Dermis blood vessel endothelial cell (primary cell): ENCODE measurements around the gene CAMTA1. TPM values are rescaled to one million over a fixed set of nuclear protein-coding genes. Genes with fewer than 3 reads are reported as not detected.

Source experiments
- DNase-seq: peaks from one replicate; pipeline ENCODE4 v3.0.0; 2010
- total RNA-seq: library from RNA; depleted of rRNA; stranded (reverse); fragments of >200 nt; gene quantifications from 2 replicates; pipeline ENCODE4 v1.2.3, GENCODE V29; 2014

CAMTA1 gene
- total RNA-seq, 1 donor from 2014 or later, result 58.4 TPM

- peak; percentile 57 for DNase-seq
Observed at GRCh38 chr1:7046314-7046713, 261.1 kb downstream of the CAMTA1 start.

GRCh38 chr1:7046891-7047290 is 261.6 kb downstream of the CAMTA1 start:
- no peak for DNase-seq

DNA sequence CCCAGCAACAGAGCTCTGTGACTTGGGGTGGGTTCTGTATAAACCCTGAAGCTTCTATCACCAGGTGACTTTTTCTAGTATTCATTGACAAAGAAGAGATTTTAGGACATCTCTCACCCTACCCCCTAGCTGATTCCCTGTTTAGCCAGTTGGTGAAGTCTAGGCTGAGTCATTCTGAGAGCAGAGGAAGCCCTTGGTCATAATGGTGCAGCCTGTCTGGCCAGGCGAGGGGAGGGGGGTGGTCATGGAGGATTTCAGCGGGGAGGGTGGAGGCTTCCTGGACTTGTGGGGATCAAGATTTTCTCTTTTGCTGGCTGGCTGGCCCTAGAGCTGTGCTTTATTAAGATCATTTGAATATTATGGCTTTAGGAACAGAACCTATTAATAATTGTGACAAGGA is 262.6 kb downstream of the CAMTA1 start:
- no peak for DNase-seq

GRCh38 chr1:7048395-7048794 is 263.1 kb downstream of the CAMTA1 start:
- DNase-seq, result no peak

GRCh38 chr1:7049913-7050625 is 264.8 kb downstream of the CAMTA1 start:
- no peak for DNase-seq

GRCh38 chr1:7050751-7051665 is 265.8 kb downstream of the CAMTA1 start:
- DNase-seq, result no peak

- no peak for DNase-seq
Observed at GRCh38 chr1:7052701-7053100, 267.4 kb downstream of the CAMTA1 start.

DNA sequence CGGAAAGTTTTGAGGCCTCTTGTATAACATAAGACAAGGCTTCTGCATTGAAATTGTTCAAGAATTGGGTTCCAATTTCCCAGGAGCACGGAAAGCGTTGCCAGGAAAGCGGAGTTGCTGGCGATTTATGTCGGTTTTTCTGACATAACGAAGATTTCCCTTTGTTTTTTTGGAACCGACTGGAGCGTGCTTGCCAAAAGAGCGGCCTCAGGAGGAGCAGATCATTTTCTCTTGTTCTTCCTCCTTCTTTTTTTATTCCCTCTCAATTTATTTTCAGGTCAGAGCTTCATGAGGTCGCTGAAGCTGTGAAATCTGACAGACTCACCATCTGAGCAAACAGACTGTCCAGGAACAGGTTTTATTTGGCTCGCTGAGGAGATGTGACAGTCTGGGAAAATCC is 275.5 kb downstream of the CAMTA1 start:
- no peak for DNase-seq

DNA sequence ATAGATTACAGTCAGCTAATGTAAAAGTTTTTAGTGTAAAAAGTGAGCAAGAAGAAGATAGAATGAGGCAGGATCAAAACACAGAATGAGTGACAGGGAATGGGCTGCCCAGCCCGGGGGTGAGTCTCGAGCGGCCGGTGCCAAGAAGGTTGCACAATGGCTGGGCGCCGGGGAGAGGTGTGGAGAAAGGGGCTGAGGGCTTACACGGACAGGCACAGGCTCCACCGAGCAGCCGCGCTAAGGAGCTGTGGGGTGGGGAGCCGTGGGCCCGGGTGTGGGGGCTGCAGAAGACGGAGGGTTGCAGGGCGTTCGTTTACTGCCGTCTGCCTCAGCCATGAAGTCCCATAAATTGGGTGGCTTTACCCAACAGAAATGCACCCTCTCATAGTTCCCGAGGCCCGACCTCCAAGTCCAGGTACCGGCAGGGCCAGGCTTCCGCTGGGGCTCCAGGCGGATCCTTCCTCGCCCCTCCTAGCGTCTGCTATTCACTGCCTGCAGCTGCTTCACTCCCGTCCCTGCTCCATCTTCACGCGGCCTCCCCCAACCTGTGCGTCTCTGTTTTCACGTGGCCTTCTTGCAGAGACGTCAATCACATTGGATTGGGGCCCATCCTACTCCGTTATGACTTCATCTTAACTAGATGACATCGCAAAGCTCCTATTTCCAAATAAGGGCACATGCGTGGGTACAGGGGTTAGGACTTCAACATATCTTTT is 277.2 kb downstream of the CAMTA1 start:
- DNase-seq, result no peak

DNA sequence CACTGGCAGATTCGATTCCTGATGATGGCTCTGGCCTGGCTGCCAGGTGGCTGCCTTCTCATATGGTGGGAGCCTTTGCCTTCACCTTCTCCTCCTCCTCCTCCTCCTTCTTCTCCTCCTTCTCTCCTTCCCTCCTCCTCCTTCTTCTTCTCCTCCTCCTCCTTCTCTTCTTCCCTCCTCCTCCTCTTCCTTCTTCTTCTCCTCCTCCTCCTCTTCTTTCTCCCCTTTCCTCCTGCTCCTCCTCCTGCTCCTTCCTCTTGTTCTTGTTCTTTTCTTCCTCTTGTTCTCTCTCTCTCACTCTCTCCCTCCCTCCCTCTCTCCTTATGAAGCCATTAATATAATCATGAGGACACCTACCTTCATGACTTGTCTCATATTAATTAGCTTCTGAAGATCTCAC is 278.7 kb downstream of the CAMTA1 start:
- DNase-seq, result no peak

- DNase-seq, result no peak
Observed at GRCh38 chr1:7068552-7068951, 283.3 kb downstream of the CAMTA1 start.

GRCh38 chr1:7069931-7070330 is 284.7 kb downstream of the CAMTA1 start:
- peak; percentile 3 for DNase-seq

DNA sequence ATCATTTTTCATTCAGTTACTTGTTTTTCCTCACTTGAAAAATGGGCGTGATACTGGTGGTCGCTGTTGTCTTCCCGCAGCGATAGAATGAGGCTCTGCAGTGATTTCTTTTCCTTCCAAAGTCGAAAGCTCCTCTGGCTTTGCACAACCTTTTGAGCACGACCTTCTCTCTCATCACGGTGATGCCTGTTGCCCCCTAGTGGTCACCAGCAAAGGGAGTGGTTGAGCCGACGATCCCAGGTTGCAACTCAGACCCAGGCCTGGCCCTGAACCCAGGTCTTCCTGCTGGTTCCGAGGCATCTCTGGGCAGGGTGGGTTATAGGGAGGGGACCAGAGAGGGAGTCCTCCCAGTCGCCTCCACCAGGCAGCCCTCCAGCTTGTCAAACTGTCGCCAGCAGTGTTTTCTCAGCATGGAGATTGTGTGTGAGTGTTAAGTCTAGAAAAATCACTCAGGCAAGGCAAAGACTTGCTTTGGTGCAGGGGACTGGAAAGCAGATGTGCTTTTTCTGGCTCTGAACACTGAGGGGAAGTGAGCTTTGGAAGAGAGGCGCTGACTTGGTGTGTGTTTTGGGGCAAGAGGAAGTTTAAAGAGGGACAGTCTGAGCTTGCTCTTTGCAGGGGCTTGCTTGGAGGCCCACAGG is 285.3 kb downstream of the CAMTA1 start:
- DNase-seq, result peak; percentile 81

DNA sequence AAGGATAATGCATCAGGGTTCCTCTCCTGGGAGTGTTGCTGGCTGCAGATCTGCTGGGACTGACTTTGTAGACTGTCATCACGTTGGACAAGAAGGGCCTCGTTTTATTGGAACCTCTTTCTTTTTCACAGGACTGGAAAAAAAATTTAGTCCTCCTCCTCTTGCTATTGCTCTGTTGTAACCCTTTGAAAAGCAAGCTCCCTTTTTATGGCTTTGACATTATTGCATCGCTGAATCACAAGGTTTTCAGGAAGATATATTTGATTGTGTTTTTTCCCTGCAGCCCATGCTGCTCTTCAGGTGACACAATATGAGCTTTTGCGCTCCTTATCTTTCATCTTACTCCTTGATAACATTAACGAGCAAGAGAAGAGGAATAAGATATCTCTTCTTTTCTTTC is 290.9 kb downstream of the CAMTA1 start:
- DNase-seq, result no peak

DNA sequence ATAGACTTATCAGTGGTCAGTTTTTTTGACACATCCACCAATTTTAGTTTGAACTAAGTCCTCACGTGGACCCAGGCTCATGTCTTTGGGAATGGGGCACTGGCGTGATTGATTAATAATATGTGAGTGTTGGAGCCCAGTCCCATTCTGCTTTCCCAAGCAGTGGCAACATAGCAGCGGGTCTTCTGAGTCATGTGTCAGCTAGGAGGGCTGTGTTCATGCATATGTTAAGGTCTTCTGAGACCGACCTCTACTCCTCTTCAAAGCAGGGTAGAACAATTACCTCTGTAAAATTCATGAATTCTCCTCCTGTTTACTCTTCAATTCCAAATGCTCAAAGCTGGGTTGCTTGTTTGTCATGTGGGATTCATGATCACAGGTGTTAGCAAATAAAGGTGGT is 291.3 kb downstream of the CAMTA1 start:
- DNase-seq, result no peak

- DNase-seq, result no peak
Observed at GRCh38 chr1:7077136-7077535, 291.9 kb downstream of the CAMTA1 start.

DNA sequence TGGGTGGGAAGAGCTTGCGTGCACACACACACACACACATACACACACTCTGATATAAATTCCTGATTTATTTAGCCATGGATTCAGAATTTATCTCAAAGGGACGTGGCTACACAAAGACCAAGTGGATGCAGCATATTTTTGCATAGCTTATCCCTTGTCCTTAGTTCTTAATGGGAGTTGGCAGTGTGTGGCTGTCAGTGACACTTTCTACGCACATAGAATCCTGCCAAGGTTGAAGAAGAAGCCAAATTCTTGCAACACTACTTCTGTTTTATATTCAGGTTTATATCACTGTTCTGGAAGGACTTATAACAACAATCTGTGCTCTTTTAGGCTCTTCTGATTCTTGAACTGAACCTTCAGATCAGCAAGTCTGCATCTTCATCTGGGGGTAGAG is 292.7 kb downstream of the CAMTA1 start:
- DNase-seq, result no peak

GRCh38 chr1:7079637-7080036 is 294.4 kb downstream of the CAMTA1 start:
- no peak for DNase-seq

DNA sequence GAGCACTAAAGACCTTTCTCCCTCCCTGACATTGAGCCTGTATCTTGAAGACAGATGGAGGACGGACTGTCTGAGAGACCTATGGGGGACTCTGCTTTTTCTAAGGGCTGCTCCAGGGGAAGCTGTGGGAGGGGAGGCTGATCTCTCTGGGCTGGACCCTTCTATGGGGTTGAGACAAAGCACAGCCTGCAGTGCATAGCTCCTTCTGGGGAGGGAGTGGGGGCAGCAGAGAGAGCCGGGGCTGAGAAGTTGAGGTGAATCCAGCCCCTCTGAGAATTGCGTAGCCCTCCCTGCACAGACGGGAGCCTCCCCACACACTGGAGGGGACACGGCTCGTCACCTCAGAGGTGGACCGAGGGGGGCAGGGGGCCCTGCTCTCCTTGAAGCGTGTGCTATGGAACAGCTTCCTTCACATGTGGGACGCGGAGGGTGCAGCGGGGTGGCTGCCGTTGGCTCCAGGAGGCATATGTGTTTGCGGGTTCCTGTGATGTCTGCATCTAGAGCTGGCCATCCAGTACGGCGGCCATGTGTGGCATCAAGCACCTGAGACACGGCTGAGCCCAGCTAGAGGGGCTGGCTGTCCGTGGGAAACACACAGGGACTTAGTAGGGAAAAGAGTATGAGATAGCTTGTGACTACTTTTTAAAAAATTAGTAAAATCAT is 299.1 kb downstream of the CAMTA1 start:
- DNase-seq, result no peak

DNA sequence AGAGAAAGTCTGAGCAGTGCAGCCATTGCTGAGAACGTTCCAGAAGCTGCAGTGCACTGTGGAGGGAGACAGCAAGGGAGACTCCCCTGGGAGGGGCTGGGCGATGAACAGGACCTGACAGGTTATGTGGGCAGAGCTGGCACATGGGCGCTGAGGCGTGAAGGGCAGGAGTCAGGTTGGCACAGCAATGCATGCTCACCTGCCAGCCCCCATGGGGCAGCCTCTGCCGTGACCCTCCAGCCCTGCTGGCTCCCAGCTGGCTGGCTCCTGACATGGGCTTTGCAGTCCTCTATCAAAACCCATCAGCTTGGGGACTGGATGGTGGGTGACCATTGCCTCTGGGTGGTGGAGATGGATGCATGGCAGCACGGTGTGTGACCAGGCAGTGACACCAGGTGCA is 300.3 kb downstream of the CAMTA1 start:
- DNase-seq, result no peak

DNA sequence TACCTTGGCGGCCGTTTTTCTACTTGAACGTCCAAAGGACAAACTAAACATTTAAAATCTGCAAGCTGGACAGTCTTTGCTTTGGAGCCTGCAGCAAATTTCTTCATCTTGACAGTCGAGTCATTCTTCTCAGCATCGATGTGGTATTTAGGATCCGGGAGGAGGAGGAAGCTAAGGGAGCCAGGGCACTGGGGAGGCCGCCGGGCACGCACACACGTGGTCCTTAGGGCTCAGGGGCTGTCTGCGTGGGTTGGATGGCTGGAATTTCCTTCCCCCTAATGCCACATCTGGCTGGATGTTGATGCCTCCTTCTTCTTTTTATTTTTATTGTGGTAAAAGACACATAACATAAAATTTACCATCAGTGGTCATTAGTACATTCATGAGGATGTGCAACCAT is 300.9 kb downstream of the CAMTA1 start:
- no peak for DNase-seq

GRCh38 chr1:7087888-7088287 is 302.6 kb downstream of the CAMTA1 start:
- DNase-seq, result no peak
